Neuronal stem cell (in vitro differentiated cells): ENCODE measurements around the gene MSX1.

ENCODE experiments used
- DNase-seq: peaks from one replicate; pipeline ENCODE4 v3.0.0-alpha.2; 2013; ENCODE audit warnings: low spot score
- H2AFZ ChIP-seq: one replicate; pipeline ENCODE4 v1.6.1; 2013; ENCODE audit warnings: mild to moderate bottlenecking, low read length, inconsistent platforms
- H2AK5ac ChIP-seq: 2 replicates; pipeline ENCODE4 v1.6.1; 2013; ENCODE audit warnings: low read depth, mild to moderate bottlenecking, inconsistent platforms, low read length, moderate library complexity, mixed read lengths
- H2BK120ac ChIP-seq: 2 replicates; pipeline ENCODE4 v1.6.1; 2013; ENCODE audit warnings: low read depth, mild to moderate bottlenecking, inconsistent platforms, low read length, moderate library complexity, mixed read lengths
- H2BK12ac ChIP-seq: one replicate; pipeline ENCODE4 v1.6.1; 2013; ENCODE audit warnings: low read length, inconsistent platforms
- H2BK15ac ChIP-seq: 2 replicates; pipeline ENCODE4 v1.6.1; 2013; ENCODE audit warnings: mild to moderate bottlenecking, low read length, inconsistent platforms, mixed read lengths
- H2BK5ac ChIP-seq: one replicate; pipeline ENCODE4 v1.6.1; 2013; ENCODE audit warnings: inconsistent platforms, mild to moderate bottlenecking, low read length, moderate library complexity
- H3K14ac ChIP-seq: one replicate; pipeline ENCODE4 v1.6.1; 2013; ENCODE audit warnings: low read length, inconsistent platforms
- H3K18ac ChIP-seq: 2 replicates; pipeline ENCODE4 v1.6.1; 2013; ENCODE audit warnings: low read length, inconsistent platforms
- H3K23ac ChIP-seq: 2 replicates; pipeline ENCODE4 v1.6.1; 2013; ENCODE audit warnings: low read depth, mild to moderate bottlenecking, mixed read lengths, low read length, inconsistent platforms; ENCODE audit not compliant: poor library complexity
- H3K27ac ChIP-seq: replicated peaks from 3 replicates; pipeline ENCODE4 v1.5.1; 2013; ENCODE audit warnings: low read length, inconsistent platforms
- H3K27me3 ChIP-seq, 3 experiments: 2 replicates each; pipeline ENCODE4 v1.6.1; 2013; ENCODE audit warnings: low read length in 3 of 3, mild to moderate bottlenecking in 2 of 3, inconsistent platforms in 1 of 3, low read depth in 1 of 3, mixed read lengths in 1 of 3, moderate library complexity in 1 of 3; ENCODE audit not compliant: control insufficient read depth in 3 of 3, insufficient read depth in 3 of 3
- H3K36me3 ChIP-seq, 2 donors: replicated peaks in 1 of 2; 2 replicates each; pipeline ENCODE4 v1.6.1; 2013; ENCODE audit warnings: low read length in 2 of 2; ENCODE audit not compliant: control insufficient read depth in 2 of 2, insufficient read depth in 2 of 2
- H3K4ac ChIP-seq: 2 replicates; pipeline ENCODE4 v1.6.1; 2013; ENCODE audit warnings: inconsistent platforms, mild to moderate bottlenecking, low read length, moderate library complexity
- H3K4me1 ChIP-seq, 2 donors: 1 replicate in 1 of 2; 2 replicates in 1 of 2; pipeline ENCODE4 v1.6.1; 2013; ENCODE audit warnings: low read length in 2 of 2, low read depth in 1 of 2; ENCODE audit not compliant: control insufficient read depth in 2 of 2, insufficient read depth in 1 of 2
- H3K4me2 ChIP-seq: one replicate; pipeline ENCODE4 v1.6.1; 2013; ENCODE audit warnings: mild to moderate bottlenecking, low read length, inconsistent platforms; ENCODE audit not compliant: insufficient read depth, poor library complexity, severe bottlenecking
- H3K4me3 ChIP-seq, 2 donors: 2 replicates each; pipeline ENCODE4 v1.5.1; 2013; ENCODE audit warnings: low read length in 2 of 2, mild to moderate bottlenecking in 2 of 2, inconsistent platforms in 1 of 2, moderate library complexity in 1 of 2
- H3K79me1 ChIP-seq: one replicate; pipeline ENCODE4 v1.6.1; 2013; ENCODE audit warnings: low read depth, mild to moderate bottlenecking, inconsistent platforms, low read length, moderate library complexity
- H3K9ac ChIP-seq: one replicate; pipeline ENCODE4 v1.6.1; 2013; ENCODE audit warnings: mild to moderate bottlenecking, low read depth, low read length, inconsistent platforms; ENCODE audit not compliant: poor library complexity
- H3K9me3 ChIP-seq, 2 donors: replicated peaks in 1 of 2; 2 replicates each; pipeline versions ENCODE3 to v1.6.1; 2013; ENCODE audit warnings: low read length in 2 of 2, mild to moderate bottlenecking in 2 of 2, inconsistent platforms in 1 of 2, low read depth in 1 of 2, mixed read lengths in 1 of 2, moderate library complexity in 1 of 2; ENCODE audit not compliant: control insufficient read depth in 2 of 2, insufficient read depth in 1 of 2
- H4K8ac ChIP-seq: one replicate; pipeline ENCODE4 v1.6.1; 2013; ENCODE audit warnings: low read depth, mild to moderate bottlenecking, inconsistent platforms, low read length, moderate library complexity
- H4K91ac ChIP-seq: one replicate; pipeline ENCODE4 v1.6.1; 2013; ENCODE audit warnings: low read length, low read depth, mild to moderate bottlenecking, inconsistent platforms; ENCODE audit not compliant: poor library complexity
- WGBS, 2 donors: extraction: QIAGEN DNeasy Blood & Tissue Kit; methylation state at CpG; one replicate each; pipeline ENCODE4 v1.1.7; 2013; ENCODE audit warnings: missing lambda C conversion rate in 2 of 2, mixed read lengths in 1 of 2; ENCODE audit not compliant: insufficient read length in 2 of 2, insufficient replicate concordance in 1 of 2; ENCODE audit errors: extremely low coverage in 2 of 2; 5-methylcytosine and 5-hydroxymethylcytosine counted together

The MSX1 gene

DNA sequence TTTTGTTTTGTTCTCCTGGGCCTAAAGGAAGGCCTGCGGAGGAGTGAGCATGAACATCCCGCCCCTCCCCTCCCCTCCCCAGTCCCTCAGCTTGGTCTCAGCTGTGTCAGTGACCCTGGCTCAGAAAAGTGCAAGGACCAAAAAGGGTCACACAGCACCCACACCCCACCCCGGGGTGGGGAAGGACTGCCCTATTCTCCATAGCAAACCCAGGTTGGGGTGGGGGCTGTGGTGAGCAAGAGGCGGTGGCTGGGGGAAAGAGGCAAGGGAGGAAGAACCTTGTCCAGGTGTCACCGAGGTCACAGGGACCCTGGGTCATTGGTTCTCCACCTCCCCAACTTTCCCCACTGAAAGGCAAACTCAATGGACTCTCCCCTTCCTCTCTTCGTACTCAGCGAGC lies 7.6 kb upstream of the MSX1 start:
- H4K91ac ChIP-seq: no peak overlapping the region
- no peaks in the 10 kb centered on the region for H3K36me3 ChIP-seq
- no peak for DNase-seq
- no peak overlapping the region for H3K27ac ChIP-seq
- H3K9me3 ChIP-seq: no peaks in the 10 kb centered on the region
- H3K9ac ChIP-seq: no peak overlapping the region
- no peak overlapping the region for H2BK5ac ChIP-seq
- H2BK120ac ChIP-seq: no peak overlapping the region
- no peak overlapping the region for H2BK12ac ChIP-seq
- H3K4ac ChIP-seq: no peak overlapping the region
- H3K14ac ChIP-seq: no peak overlapping the region
- peak overlapping the region; percentile 76 for H3K18ac ChIP-seq
- H3K4me2 ChIP-seq: no peak overlapping the region
- H4K8ac ChIP-seq: no peak overlapping the region
- H2AK5ac ChIP-seq: peak overlapping the region; percentile 8
- H3K79me1 ChIP-seq: no peaks in the 10 kb centered on the region
- peaks cover 7 to 21% of the 10 kb centered on the region in 2 donors for H3K4me1 ChIP-seq
- no peak overlapping the region for H2BK15ac ChIP-seq
- H3K23ac ChIP-seq: no peak overlapping the region
- WGBS, 2 donors: no CpG with 5 or more reads among the region's 7 CpGs
- H3K27me3 ChIP-seq: peaks cover 35 to 87% (median 71%) of the 10 kb centered on the region in 3 experiments
- no peak overlapping the region for H2AFZ ChIP-seq
- no peak overlapping the region for H3K4me3 ChIP-seq

DNA sequence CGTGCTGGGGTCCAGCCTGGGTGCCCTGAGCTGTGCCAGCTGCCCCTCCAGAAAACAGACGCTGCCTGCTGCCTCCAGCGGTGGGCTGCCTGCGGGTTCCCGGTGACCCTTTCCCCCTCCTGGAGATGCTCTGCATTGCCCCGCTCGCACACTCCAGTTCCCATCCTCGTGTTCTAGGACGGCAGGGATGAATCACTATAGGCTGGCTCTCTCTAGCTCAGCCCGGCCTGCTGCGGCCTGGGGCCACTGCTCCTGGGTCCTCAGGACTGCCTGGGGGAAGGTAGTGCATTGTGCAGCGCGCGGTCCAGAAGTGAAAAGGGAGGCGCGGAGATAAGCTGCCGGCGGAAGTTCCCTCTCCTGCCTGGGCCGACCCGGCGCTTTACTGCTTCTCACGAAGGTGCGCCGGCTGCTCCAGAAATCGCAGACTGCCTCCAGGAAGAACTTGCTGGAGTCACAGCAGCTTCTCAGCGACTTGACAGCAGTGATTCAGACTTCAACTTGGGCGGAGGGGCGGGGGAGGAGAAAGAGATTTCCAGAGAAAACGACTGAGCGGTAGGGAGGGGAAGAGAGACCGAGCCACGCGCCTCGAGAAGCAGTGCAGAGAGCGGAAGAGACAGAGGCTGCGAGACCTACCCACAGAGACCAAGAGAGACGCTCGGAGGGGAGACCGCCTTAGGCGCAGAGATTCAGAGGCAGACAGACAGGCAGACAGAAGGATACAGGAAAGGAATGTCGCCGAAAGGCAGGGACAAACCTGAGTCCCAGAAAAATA lies 6.7 kb upstream of the MSX1 start:
- Histone ChIP-seq H2BK12ac (no peak overlapping the region), H2AFZ (peak overlapping the region; percentile 88), H3K9me3 (peaks cover 0 to 5% of the 10 kb centered on the region in 2 donors), H3K14ac (no peak overlapping the region), H3K4me1 (peaks cover 7 to 26% of the 10 kb centered on the region in 2 donors), H2BK120ac (no peak overlapping the region), H3K27me3 (peaks cover 42 to 88% (median 80%) of the 10 kb centered on the region in 3 experiments), H4K91ac (no peak overlapping the region), H3K18ac (peak overlapping the region; percentile 84), H3K4me2 (peak overlapping the region; percentile 63), H3K27ac (no peak overlapping the region), H3K4me3 (peak overlapping the region in 1 of 2 donors; percentile 1), H3K36me3 (no peaks in the 10 kb centered on the region), H4K8ac (no peak overlapping the region), H3K23ac (peak overlapping the region; percentile 58), H2BK15ac (peak overlapping the region; percentile 46), H2AK5ac (no peak overlapping the region), H3K9ac (peak overlapping the region; percentile 15), H2BK5ac (no peak overlapping the region), H3K4ac (no peak overlapping the region), H3K79me1 (no peaks in the 10 kb centered on the region)
- DNase-seq: no peak
- no CpG with 5 or more reads among the region's 42 CpGs for WGBS, 2 donors

DNA sequence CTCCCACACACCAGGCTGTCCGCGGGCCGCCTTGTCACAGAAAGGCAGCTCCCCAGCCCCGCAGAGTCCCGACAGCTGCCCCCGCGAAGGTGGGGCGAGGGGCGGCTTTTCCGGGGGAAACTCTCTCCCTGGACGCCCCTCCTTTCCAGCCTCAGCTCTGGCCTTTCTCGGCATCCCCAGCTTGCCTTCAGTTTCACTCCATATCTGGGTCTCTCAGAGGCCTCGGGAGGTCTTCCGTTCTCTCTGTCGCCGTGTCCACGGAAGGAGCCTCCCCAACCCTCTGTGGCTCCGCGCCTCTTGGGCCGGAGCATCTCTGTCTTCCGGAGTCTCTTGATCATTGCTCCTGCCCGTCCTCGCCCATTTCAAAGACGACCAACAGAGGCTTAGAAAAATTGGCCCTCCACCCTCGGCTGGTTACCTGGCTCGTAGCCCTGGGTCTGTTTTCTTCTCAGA lies 6.1 kb upstream of the MSX1 start:
- no peak overlapping the region for H3K23ac ChIP-seq
- H3K27ac ChIP-seq: no peak overlapping the region
- peak overlapping the region; percentile 63 for H3K4me2 ChIP-seq
- no peak overlapping the region for H2BK120ac ChIP-seq
- peak overlapping the region; percentile 80 for H3K18ac ChIP-seq
- no peak overlapping the region for H3K14ac ChIP-seq
- H2AFZ ChIP-seq: peak overlapping the region; percentile 88
- peaks cover 47 to 94% (median 86%) of the 10 kb centered on the region in 3 experiments for H3K27me3 ChIP-seq
- H2AK5ac ChIP-seq: peak overlapping the region; percentile 41
- H2BK5ac ChIP-seq: no peak overlapping the region
- H4K91ac ChIP-seq: no peak overlapping the region
- no peak overlapping the region for H3K9ac ChIP-seq
- no CpG with 5 or more reads among the region's 26 CpGs for WGBS, 2 donors
- peak overlapping the region in 1 of 2 donors; percentile 1 for H3K4me3 ChIP-seq
- H3K4ac ChIP-seq: no peak overlapping the region
- H3K9me3 ChIP-seq: peaks cover 0 to 6% of the 10 kb centered on the region in 2 donors
- H2BK12ac ChIP-seq: no peak overlapping the region
- H3K4me1 ChIP-seq: peaks cover 7 to 27% of the 10 kb centered on the region in 2 donors
- peak overlapping the region; percentile 45 for H2BK15ac ChIP-seq
- DNase-seq: no peak
- H3K36me3 ChIP-seq: no peaks in the 10 kb centered on the region
- H3K79me1 ChIP-seq: no peaks in the 10 kb centered on the region
- no peak overlapping the region for H4K8ac ChIP-seq

DNA sequence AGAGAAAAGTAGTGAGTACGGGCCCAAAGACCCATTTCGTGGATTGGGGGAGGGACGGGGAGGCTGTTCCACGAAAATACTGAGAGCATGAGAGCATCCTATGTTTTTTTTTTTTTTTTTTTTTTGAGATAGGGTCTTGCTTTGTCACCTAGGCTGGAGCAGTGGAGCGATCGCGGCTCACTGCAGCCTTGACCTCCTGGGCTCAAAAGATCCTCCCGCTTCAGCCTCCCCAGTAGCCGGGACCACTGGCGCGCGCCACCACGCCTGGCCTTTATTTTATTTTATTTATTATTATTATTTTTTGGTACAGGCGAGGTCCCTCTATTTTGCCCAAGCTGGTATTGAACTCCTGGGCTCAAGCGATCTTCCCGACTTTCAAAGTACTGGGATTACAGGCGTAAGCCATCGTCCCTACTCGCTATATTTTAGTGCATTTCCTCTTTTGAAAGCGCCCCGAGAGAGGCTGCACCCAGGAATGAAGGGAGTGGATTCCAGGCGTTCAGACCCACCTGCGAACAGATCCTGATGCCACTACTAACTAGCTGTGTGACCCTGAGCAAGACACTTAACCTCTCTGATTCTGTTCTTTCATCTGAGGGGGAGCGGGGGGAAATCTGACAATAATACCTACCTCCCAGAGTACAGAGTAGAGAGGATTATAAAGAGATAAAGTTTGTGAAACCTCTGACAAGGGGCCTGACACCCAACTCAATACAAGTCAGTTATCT lies 5.4 kb upstream of the MSX1 start:
- DNase-seq: no peak
- no peak overlapping the region for H3K23ac ChIP-seq
- WGBS, 2 donors: no CpG with 5 or more reads among the region's 24 CpGs
- peaks cover 0 to 6% of the 10 kb centered on the region in 2 donors for H3K9me3 ChIP-seq
- H3K18ac ChIP-seq: no peak overlapping the region
- H3K14ac ChIP-seq: no peak overlapping the region
- H2BK120ac ChIP-seq: no peak overlapping the region
- H3K27me3 ChIP-seq: peaks cover 52 to 95% (median 93%) of the 10 kb centered on the region in 3 experiments
- no peak overlapping the region for H2AFZ ChIP-seq
- H3K27ac ChIP-seq: no peak overlapping the region
- H3K4ac ChIP-seq: no peak overlapping the region
- no peak overlapping the region for H3K4me3 ChIP-seq
- H2BK12ac ChIP-seq: no peak overlapping the region
- no peak overlapping the region for H2BK5ac ChIP-seq
- no peaks in the 10 kb centered on the region for H3K36me3 ChIP-seq
- H4K91ac ChIP-seq: no peak overlapping the region
- H3K4me2 ChIP-seq: peak overlapping the region; percentile 14
- H3K79me1 ChIP-seq: no peaks in the 10 kb centered on the region
- H2AK5ac ChIP-seq: no peak overlapping the region
- H4K8ac ChIP-seq: no peak overlapping the region
- H2BK15ac ChIP-seq: no peak overlapping the region
- no peak overlapping the region for H3K9ac ChIP-seq
- peaks cover 7 to 30% of the 10 kb centered on the region in 2 donors for H3K4me1 ChIP-seq
